ENCODE measurements around the gene TARS2.
A peak's percentile ranks its signal among the peaks of the same experiment; 100 is the strongest.

TARS2 gene

DNA sequence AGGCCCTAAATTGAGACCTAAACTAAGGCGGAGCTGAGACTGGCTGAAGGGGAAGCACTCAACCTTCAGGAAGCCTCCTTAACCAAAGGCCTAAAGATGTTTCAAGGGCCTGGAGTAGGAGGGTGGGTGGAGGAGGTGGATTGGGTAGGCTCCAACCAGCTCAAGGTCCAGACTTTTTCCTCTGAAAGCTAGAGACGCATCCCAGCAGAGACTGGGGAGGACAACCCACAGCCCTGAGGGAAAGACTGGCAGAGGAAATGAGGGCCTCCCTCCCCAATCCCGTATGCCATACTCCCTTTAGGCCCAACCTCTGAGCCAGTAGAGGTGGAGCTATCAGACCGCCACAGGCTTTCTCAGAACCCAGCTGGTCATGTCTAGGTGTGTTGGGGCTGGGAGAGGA is 21.8 kb downstream of the TARS2 start:
- DNase-seq (ENCODE audit: low read depth): no peak

DNA sequence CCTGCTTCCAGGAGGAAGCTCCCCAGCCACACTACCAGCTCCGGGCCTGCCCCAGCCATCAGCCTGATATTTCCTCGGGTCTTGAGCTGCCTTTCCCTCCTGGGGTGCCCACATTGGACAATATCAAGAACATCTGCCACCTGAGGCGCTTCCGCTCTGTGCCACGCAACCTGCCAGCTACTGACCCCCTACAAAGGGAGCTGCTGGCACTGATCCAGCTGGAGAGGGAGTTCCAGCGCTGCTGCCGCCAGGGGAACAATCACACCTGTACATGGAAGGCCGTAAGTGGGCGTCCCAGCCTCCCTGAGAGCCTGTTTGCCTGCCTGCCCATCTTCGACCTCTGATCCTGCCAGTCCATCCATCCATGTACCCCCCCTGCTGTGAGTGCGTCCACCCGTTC is 24.3 kb downstream of the TARS2 start:
- DNase-seq (ENCODE audit: low read depth): no peak

DNA sequence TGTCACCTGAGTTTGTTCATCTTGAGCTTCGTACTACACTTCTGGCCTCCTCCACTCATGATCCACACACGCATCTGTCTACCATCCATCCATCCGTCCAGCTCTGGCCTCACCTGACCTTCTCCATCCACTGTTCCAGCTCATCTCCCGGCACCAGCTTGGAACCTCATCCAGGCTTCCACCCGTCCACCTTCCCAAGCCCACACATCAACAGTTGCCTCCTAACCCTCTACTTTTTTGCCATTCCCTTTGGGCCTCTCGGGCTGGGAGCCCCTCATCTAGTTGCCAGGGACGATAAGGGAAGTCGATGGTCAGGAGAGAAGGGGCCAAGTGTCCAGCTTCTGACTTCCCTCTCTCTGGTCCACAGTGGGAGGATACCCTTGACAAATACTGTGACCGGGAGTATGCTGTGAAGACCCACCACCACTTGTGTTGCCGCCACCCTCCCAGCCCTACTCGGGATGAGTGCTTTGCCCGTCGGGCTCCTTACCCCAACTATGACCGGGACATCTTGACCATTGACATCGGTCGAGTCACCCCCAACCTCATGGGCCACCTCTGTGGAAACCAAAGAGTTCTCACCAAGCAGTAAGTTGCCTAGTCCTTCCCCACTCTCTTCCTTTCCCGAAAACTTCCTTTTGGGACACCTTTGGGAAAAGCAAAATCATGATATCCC is 24.9 kb downstream of the TARS2 start:
- no peak for DNase-seq (ENCODE audit: low read depth)

DNA sequence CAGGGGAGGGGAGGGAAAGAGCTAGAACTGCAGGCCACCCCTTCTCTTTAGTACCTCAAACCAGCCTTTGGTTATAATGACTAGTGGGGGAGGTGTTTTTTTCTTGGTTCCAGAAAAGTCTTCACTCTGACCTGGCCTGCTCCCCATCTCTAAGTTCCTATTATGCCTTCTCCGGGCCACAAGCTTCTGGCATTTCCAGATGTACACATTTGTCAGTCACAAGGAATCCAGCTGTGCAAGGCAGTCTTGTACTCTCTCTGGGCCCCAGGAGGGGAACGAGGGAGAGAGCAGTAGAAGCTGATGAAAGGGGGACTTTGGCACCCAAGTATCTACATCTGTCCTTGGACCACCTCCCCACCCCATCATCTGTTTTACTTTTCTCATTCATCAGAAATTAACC is 25.6 kb downstream of the TARS2 start:
- no peak for DNase-seq (ENCODE audit: low read depth)

DNA sequence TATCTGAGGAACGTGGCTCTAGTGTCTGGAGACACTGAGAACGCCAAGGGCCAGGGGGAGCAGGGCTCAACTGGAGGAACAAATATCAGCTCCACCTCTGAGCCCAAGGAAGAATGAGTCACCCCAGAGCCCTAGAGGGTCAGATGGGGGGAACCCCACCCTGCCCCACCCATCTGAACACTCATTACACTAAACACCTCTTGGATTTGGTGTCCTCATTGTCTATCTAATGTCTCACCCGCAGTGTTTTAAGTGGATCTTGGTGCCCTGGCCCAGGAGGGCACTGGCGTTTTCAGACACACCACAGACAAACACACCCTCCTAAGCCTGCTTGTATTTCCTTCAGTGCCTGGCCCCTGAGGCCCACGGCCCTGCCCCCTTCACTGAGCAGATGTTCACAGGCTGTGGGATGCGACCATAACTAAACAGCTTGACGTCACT is 26.2 kb downstream of the TARS2 start:
- DNase-seq (ENCODE audit: low read depth): no peak

DNA sequence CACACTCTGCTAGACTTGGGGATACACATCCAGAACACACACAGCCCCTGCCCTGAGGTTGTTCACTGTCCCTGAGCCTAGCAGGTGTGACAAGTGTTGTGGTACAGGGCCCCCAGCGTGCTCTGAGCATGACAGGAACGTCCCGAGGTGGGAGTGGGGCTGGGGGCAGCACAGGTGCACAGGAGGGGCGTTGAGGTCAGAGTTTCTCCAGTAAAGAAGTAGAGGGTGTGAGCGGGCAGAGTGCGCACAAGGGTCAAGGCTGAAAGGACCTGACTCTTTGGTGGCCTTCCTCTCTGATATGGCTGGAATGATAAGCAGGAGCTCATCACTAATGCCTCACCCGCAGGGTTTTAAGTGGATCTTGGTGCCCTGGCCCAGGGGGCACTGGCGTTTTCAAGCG is 27.0 kb downstream of the TARS2 start:
- no peak for DNase-seq (ENCODE audit: low read depth)

DNA sequence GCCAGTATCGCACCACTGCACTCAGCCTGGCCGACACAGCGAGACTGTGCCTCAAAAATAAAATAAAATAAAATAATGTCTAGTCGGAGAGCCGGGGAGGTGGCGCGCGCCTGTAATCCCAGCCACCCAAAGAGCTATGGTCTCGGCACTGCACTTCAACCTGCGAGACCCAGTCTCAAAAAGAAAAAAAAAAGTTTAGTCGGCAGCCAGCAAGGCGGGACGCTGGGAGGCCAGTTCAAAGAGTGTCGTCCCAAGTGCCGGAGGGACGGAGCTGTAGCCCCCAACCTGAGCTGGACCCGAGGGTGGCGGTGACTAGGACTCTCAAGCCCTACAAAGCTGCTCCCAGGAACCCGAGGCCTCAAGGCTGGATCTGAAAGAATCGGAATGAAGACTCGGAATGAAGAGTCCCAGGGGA is 27.7 kb downstream of the TARS2 start:
- no peak for DNase-seq (ENCODE audit: low read depth)

DNA sequence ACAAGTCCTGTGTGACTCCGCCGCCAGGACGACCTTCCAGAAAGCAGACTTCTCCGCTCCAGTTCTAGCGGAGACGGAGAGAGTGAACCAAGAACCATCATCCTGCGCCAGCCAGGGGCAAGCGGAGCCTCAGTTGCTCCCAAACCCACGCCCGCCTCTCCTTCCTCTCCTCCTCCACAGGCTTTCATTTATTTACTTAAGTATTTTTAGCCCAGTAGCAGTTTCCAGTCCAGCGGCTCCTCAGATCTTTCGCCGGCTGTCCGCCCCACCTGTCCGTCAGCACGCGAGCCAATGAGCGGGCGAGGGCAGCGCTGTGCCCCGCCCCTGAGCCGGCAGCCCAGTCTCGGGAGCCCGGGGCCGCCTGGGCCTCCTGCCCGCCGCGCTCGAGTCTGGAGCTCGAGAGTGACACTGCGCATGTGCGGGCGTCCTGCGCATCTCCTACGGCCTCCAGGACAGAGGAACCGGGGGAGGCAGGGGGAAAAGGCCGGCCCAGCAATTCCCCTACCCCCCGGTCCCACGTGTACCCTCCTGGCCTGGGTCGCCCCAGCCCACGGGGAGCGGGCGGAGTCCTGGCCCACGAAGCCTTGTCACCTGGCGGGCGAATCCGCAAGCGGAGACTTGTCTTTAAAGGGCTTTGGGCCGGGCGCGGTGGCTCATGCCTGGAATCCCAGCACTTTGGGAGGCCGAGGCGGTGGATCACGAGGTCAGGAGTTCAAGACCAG is 28.3 kb downstream of the TARS2 start, which contains the start of gene FALEC:
Gene FALEC (plus strand): TSS at position 425 of the 722 bp plus-strand sequence.
- DNase-seq (ENCODE audit: low read depth): peak; percentile 96

DNA sequence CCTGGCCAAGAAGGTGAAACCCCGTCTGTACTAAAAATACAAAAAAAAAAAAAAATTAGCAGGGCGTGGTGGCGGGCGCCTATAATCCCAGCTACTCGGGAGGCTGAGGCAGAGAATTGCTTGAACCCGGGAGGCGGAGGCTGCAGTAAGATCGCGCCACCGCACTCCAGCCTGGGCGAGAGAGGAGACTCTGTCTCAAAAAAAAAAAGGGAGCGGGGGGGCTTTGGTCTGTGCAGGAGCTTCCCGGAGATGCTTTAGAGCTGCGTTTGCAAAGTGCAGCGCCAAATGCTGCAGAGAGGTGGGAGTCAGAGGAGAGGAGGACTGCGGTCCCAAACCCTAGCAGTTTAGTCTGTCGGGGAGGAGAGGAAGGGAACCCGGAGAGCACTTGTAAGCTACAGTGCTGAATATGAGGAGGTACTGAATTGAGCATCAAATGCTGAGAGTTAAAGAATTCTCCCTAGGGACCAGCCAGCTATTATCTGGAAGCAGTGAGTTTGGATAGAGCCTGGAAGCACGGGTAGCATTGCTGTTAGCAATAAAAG is 28.9 kb downstream of the TARS2 start:
- no peak for DNase-seq (ENCODE audit: low read depth)

DNA sequence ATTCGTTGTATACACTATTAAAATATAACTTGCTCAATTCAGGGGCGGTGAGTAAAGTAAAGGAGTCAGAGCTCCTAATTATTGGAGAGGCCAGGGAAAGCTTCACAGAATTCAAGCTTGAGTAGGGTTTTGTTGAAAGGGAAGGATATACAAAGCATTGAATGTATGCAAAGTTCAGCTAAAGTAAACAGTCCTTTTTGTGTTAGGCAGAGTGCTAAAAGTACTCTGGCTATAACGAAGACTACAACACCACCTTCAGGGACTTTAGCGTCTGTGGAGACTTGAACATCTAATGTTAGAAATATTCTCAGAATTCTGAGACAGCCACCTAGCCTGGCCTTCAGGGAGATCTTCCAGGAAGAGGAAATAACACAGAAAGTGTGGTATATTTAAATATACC is 29.4 kb downstream of the TARS2 start:
- no peak for DNase-seq (ENCODE audit: low read depth)

DNA sequence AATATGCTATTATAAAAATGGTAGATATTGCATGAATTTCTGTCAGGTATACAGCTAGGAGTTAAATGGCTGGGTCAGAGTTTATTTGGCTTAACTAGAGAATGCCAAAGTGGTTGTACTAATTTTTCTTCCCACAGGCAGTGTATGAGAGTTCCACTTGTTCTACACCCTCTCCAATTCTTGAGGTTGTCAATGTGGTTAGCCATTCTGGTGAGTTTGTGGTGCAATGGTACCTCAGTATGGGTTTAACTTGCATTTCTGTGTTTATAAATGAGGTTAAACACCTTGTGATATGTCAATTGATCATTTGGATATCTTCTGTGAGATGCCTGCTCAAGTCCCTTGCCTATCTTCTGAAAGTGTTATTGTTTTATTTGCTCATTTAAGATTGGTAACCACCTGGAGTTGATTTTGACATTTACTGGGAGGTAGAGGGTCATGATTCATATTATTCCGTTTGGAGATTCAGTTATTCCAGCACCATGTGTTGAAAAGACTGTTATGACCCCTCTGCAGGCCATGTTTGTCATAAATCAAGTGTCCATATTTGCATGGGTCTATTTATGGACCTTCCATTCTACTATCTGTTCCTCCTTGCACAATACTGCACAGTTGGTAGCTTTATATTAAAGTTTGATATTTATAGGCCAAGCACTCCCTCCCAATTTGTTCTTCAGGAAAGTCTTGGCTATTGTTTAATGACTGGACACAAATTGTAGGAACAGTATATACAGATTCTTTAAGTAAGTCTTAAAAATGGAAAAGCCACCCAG is 34.2 kb downstream of the TARS2 start:
- DNase-seq (ENCODE audit: low read depth): no peak

DNA sequence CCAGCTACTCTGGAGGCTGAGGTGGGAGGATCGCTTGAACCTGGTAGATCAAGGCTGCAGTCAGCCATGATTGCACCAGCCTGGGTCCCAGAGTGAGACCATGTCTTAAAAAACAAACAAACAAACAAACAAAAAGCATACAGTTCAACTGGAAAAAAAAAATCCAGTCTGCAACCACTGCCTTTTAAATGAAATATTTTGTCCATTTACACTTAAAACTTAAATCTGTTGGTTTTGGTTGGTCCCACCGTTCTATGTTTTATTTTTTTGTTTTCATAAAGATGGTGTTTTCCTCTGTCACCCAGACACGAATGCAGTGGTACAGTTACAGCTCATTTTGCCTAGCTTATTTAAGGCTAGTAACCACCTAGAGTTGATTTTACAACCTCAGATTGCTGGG is 38.1 kb downstream of the TARS2 start:
- DNase-seq (ENCODE audit: low read depth): no peak

DNA sequence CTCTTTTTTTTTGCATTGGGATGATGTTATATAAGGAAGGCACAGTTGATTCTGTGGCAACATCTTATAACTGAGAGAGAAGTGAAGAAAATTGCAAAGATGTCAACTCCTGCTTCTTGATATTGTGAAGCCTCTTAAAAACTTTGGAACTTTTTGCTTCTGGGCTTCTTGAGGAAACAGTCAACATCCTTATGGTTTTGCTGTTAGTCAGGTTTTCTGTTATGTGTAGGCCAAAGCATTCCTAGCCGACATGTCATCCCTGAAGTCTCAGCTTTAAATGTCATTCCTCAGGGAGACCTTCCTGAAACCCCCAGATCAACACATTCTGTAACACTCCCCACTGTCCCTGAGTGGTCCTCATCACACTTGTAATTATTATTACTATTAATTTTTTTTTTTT is 41.0 kb downstream of the TARS2 start:
- DNase-seq (ENCODE audit: low read depth): no peak

DNA sequence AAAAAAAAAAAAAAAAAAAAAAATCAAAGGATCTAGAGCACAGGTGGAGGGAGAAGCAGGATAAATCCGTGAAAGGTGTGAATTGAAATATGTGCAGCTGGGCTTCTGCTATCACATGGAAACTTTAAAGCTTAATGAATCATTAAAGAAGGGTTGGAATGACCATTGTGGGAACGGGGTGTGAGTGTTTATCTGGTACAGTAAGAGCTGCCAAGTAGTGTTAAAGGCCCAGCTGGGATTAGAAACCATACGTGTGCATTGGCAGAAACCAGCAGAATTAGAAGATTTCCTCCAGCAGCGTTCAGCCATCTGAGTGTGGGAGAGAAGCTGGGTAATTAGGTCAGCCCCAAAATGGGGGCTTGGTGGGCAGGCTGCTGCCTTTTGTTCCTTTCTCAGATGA is 41.8 kb downstream of the TARS2 start:
- peak; percentile 64 for DNase-seq (ENCODE audit: low read depth)

DNA sequence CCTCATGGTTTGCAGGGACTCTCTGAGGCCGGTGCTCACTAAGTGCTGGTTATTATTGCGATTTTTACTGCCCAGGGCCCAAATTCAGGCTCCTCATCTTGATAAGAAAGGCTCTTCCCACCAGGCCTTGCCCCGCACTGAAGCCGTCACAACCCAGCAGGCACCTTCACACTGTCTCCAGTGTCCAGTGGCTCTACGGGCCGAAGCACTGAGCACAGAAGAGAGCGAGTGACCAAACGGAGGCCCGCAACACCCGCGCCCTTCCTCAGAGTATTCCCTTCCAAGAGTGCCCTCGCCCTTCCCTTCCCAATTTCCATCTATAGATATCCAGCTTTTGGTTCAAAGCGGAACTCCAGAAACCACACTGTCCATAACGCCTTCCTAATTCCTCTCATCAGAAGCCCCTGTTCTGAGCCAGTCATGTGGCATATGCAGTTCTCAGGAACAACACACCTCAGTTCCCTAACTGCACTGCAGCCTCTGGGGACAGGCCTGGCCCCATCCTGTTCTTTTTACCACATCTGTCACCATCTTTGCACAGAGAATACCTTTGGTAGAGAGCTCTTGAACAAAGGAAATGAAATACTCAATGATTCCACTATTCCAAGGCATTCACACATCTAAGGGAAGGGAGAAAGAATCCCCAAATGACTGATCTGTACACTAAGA is 43.4 kb downstream of the TARS2 start:
- DNase-seq (ENCODE audit: low read depth): no peak

DNA sequence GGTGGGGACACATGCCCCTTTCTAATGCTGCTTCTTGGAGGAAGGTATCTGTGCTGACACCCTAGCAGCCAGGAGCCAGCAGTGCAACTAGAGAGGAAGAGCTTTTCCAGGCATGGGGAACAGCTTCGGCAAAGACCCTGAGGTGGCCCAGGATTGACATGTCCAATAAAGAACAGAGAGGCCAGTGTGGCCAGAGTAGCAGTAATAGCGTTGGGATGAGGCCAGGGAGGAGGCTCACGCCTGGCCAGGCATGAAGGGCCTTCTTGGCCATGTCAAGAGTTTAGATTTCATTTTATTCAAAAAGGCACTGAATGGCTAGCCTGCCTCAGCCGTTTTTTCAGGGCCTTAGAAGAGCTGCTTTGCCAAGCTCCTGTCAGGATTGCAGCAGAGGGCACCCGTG is 45.6 kb downstream of the TARS2 start:
- no peak for DNase-seq (ENCODE audit: low read depth)

DNA sequence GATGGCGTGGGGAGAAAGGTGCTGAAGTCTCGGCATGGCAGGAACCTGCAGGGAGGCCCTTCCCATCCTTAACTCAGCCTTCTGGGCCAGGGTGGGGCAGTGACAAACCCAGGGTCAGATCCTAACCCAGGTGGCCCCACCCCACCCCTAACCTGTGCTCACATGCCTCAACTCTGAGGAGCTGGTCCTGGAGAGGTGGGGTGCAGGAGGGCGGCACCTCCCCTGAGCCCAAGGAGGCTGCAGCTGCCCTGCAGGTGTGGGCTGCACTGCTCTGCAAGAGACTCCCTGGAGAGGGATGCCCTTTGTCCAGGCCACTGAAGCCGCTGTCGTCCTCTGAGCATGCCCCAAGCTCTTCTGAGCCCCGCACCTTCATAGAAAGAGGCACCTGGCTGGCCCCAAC is 46.8 kb downstream of the TARS2 start:
- no peak for DNase-seq (ENCODE audit: low read depth)

DNA sequence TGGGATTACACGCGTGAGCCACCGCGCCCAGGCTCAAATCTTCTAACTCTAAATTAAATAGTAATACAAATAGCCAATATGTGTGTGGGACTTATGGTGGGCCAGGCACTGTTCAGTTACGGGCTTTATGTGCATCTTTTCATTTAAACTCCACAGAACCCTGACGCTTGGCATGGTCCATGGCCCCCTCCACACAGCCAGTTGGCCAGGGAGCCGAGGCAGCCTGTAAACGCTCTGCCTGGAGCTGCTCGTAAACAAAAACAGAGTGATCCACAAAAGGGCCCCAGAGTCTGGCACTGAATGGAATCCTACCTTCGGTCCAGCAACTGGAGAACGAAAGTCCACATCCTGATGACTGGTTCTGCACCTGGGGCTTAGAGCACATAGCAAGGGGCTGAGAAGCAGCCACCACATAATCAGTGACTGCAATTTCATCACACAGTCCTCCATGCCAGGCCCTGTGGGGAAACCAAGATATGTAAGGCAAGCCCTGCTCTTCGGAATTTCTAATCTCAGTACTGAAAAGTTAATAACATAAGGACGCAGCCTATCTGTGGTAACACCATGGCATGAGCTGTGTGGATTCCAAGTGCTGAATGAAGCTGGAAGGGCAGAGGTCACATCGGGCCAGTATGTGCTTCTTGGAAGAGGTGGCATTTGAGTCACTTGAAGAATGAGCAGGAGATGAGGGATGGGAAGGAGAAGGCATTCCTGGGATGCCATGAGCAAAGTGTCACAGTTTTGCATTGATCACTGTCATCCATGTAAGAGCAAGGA is 48.5 kb downstream of the TARS2 start:
- no peak for DNase-seq (ENCODE audit: low read depth)

DNA sequence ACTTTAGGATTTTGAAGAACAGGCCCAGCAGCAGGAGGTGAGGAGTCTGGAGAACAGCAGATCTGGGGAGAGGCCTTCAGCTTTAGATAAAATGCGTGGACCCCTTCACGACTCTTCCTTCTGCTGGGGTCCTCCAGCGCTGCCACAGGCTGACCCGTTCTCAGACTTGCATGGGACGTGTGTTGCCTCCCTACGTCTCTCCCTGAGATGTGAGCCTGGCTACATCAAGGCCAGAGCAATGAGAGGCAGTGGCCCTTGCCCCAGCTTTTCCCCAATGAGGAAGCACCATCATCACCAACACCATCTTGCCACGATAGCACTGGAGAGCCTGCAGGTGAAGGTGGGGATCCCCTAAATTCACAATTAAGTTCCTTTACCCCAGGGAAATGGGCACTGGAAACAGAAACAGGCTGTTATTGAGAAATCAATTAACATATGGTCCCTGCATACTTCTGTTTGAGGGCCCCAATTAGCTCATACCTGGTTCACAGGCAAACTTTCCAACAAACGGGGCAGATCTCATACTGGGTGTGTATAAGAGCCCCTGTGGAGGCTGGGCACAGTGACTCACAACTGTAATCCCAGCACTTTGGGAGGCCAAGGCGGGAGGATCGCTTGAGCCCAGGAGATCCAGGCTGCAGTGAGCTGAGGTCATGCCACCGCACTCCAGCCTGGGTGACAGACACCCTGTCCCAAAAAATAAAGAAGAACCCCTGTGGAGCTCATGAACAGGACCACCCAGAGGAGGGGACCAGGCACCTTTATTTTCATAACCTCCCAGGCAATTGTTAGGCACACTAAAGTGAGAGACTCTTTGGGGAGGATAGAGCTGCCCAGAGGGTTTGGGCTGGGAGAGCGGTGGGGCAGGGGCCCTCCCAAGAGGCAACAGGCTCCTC is 49.9 kb downstream of the TARS2 start:
- DNase-seq (ENCODE audit: low read depth): no peak
